ENCODE data around the gene ARHGAP25.
A peak's percentile ranks its signal among the peaks of the same experiment; 100 is the strongest.
"Not testable (repeated sequence)": the region's sequence is repeated elsewhere in the genome, so short reads cannot be mapped to it uniquely, and the experiment has no call there.

ARHGAP25 gene

GRCh38 chr2:68800517-68800916 is 65.9 kb downstream of the ARHGAP25 start:
- DNase-seq, result no peak

GRCh38 chr2:68802161-68802560 is 67.5 kb downstream of the ARHGAP25 start:
- not testable (repeated sequence) for DNase-seq

GRCh38 chr2:68805025-68805424 is 70.4 kb downstream of the ARHGAP25 start:
- no peak for DNase-seq

- no peak for DNase-seq
Observed at GRCh38 chr2:68806511-68807109, 72.0 kb downstream of the ARHGAP25 start.

GRCh38 chr2:68807821-68808266 is 73.2 kb downstream of the ARHGAP25 start:
- peak; percentile 14 for DNase-seq

GRCh38 chr2:68809324-68810240 is 75.0 kb downstream of the ARHGAP25 start:
- no peak for DNase-seq

GRCh38 chr2:68811364-68811763 is 76.8 kb downstream of the ARHGAP25 start:
- DNase-seq, result no peak

GRCh38 chr2:68812251-68812650 is 77.6 kb downstream of the ARHGAP25 start:
- no peak for DNase-seq

- no peak for DNase-seq
Observed at GRCh38 chr2:68813596-68813995, 79.0 kb downstream of the ARHGAP25 start.

GRCh38 chr2:68817306-68817705 is 82.7 kb downstream of the ARHGAP25 start:
- no peak for DNase-seq

- no peak for DNase-seq
Observed at GRCh38 chr2:68819556-68819955, 84.9 kb downstream of the ARHGAP25 start.

GRCh38 chr2:68822207-68822872 is 87.7 kb downstream of the ARHGAP25 start:
- DNase-seq, result no peak

GRCh38 chr2:68824831-68825230 is 90.2 kb downstream of the ARHGAP25 start:
- DNase-seq, result no peak

GRCh38 chr2:68825866-68826265 is 91.3 kb downstream of the ARHGAP25 start:
- no peak for DNase-seq

- no peak for DNase-seq
Observed at GRCh38 chr2:68827666-68828065, 93.1 kb downstream of the ARHGAP25 start.

- DNase-seq, result peak; percentile 82
Observed at GRCh38 chr2:68828887-68829708, 94.5 kb downstream of the ARHGAP25 start.

GRCh38 chr2:68829749-68830148 is 95.1 kb downstream of the ARHGAP25 start:
- peak; percentile 14 for DNase-seq

GRCh38 chr2:68831686-68832232 is 97.1 kb downstream of the ARHGAP25 start:
- no peak for DNase-seq

GRCh38 chr2:68832233-68832869 is 97.7 kb downstream of the ARHGAP25 start:
- peak; percentile 55 for DNase-seq

- no peak for DNase-seq
Observed at GRCh38 chr2:68833162-68833561, 98.6 kb downstream of the ARHGAP25 start.

GRCh38 chr2:68834737-68835376 is 100.2 kb downstream of the ARHGAP25 start:
- no peak for DNase-seq
